ENCODE results near the gene FALEC. TPM values are rescaled to one million over a fixed set of nuclear protein-coding genes. Genes with fewer than 3 reads are reported as not detected.
A peak's percentile ranks its signal among the peaks of the same experiment; 100 is the strongest.

FALEC gene
- total and polyA plus RNA-seq, 8 donors = 0.93 TPM; not detected in 7

- no peaks in the 10 kb centered on the region for H3K36me3 ChIP-seq
- no peak for TF ChIP-seq POLR2AphosphoS5 (IDR thresholded peaks at IDR 0.05)
- TF ChIP-seq POLR2A (IDR thresholded peaks at IDR 0.05) = no peak
- TF ChIP-seq CTCF (IDR thresholded peaks at IDR 0.05) = no peak
- no peak for TF ChIP-seq EP300 (IDR thresholded peaks at IDR 0.05)
- peaks cover 4 to 17% (median 12%) of the 10 kb centered on the region in 4 donors for H3K4me1 ChIP-seq
- WGBS, 5 donors = 87 to 92% (median 88%) methylated on average over 3 of the region's 3 CpGs
- intact Hi-C loops (cut with DNase I; ENCODE audit: low total_unique reads) = no loop called here
- H3K9me3 ChIP-seq = no peaks in the 10 kb centered on the region
- no peaks in the 10 kb centered on the region for H3K27me3 ChIP-seq
- no peak overlapping the region for H3K4me3 ChIP-seq
- DNase-seq = no peak
- H3K27ac ChIP-seq = no peak overlapping the region
These were observed 9.8 kb downstream of the FALEC start for GRCh38 chr1:150525348-150525747.

- TF ChIP-seq POLR2AphosphoS5 (IDR thresholded peaks at IDR 0.05) = no peak
- no peak for TF ChIP-seq CTCF (IDR thresholded peaks at IDR 0.05)
- TF ChIP-seq POLR2A (IDR thresholded peaks at IDR 0.05) = no peak
- TF ChIP-seq EP300 (IDR thresholded peaks at IDR 0.05) = no peak
- no peak overlapping the region for H3K4me3 ChIP-seq
- DNase-seq = no peak
- intact Hi-C loops (cut with DNase I; ENCODE audit: low total_unique reads) = no loop called here
- H3K36me3 ChIP-seq = no peaks in the 10 kb centered on the region
- WGBS, 5 donors = 50 to 88% (median 68%) methylated on average over 1 of the region's 1 CpG
- peaks cover 4 to 37% (median 28%) of the 10 kb centered on the region in 4 donors for H3K4me1 ChIP-seq
- no peaks in the 10 kb centered on the region for H3K27me3 ChIP-seq
- H3K27ac ChIP-seq = peak overlapping the region in 4 of 5 donors; percentile 64 to 88 (median 78)
- H3K9me3 ChIP-seq = no peaks in the 10 kb centered on the region
These were observed 12.6 kb downstream of the FALEC start for GRCh38 chr1:150528196-150528595.

GRCh38 chr1:150529017-150529416 is 13.5 kb downstream of the FALEC start:
- WGBS, 5 donors = 8 to 21% (median 15%) methylated on average over 4 of the region's 4 CpGs
- intact Hi-C loops (cut with DNase I; ENCODE audit: low total_unique reads) = no loop called here
- Histone ChIP-seq H3K36me3 (no peaks in the 10 kb centered on the region), H3K4me3 (no peak overlapping the region), H3K27ac (peak overlapping the region; percentile 64 to 90 (median 80)), H3K4me1 (peaks cover 4 to 44% (median 28%) of the 10 kb centered on the region in 4 donors), H3K9me3 (no peaks in the 10 kb centered on the region), H3K27me3 (no peaks in the 10 kb centered on the region)
- TF ChIP-seq EP300 (IDR thresholded peaks at IDR 0.05) = no peak
- peak in 2 of 3 donors; percentile 5 to 56 for TF ChIP-seq POLR2AphosphoS5 (IDR thresholded peaks at IDR 0.05)
- DNase-seq = peak in 1 of 2 donors; percentile 89

GRCh38 chr1:150530491-150531159 is 15.1 kb downstream of the FALEC start:
- WGBS, 5 donors = 93 to 96% (median 95%) methylated on average over 14 of the region's 14 CpGs
- peak overlapping the region in 2 of 5 donors; percentile 11 to 88 for H3K27ac ChIP-seq
- peaks cover 4 to 48% (median 28%) of the 10 kb centered on the region in 4 donors for H3K4me1 ChIP-seq
- H3K27me3 ChIP-seq = no peaks in the 10 kb centered on the region
- H3K9me3 ChIP-seq = no peaks in the 10 kb centered on the region
- no peak for DNase-seq
- intact Hi-C loops (cut with DNase I; ENCODE audit: low total_unique reads) = loop anchor here (5.0 kb wide), 1 partner anchor 68 kb away; no protein-coding TSS in a partner anchor
- TF ChIP-seq POLR2AphosphoS5 (IDR thresholded peaks at IDR 0.05) = no peak
- no peak for TF ChIP-seq CTCF (IDR thresholded peaks at IDR 0.05)
- no peak for TF ChIP-seq EP300 (IDR thresholded peaks at IDR 0.05)
- TF ChIP-seq POLR2A (IDR thresholded peaks at IDR 0.05) = no peak
- no peak overlapping the region for H3K4me3 ChIP-seq
- no peaks in the 10 kb centered on the region for H3K36me3 ChIP-seq

- intact Hi-C loops (cut with DNase I; ENCODE audit: low total_unique reads) = loop anchor here (5.0 kb wide), 1 partner anchor 71 kb away; no protein-coding TSS in a partner anchor
- no peaks in the 10 kb centered on the region for H3K9me3 ChIP-seq
- TF ChIP-seq EP300 (IDR thresholded peaks at IDR 0.05) (no peak), CTCF (IDR thresholded peaks at IDR 0.05) (no peak), POLR2A (IDR thresholded peaks at IDR 0.05) (no peak), POLR2AphosphoS5 (IDR thresholded peaks at IDR 0.05) (no peak)
- H3K4me3 ChIP-seq = no peak overlapping the region
- H3K27ac ChIP-seq = peak overlapping the region in 4 of 5 donors; percentile 71 to 88 (median 84)
- no peaks in the 10 kb centered on the region for H3K27me3 ChIP-seq
- WGBS, 5 donors = 24 to 33% (median 28%) methylated on average over 5 of the region's 5 CpGs
- no peaks in the 10 kb centered on the region for H3K36me3 ChIP-seq
- H3K4me1 ChIP-seq = peaks cover 4 to 48% (median 30%) of the 10 kb centered on the region in 4 donors
- peak in 1 of 2 donors; percentile 28 for DNase-seq
These were observed 17.3 kb downstream of the FALEC start for GRCh38 chr1:150532860-150533259.

Measured in stomach (tissue), 9 donors.